H54 (cell line): ENCODE measurements around the gene STK35.

ENCODE experiments used
- DNase-seq: peaks from one replicate; pipeline ENCODE4 v3.0.0; 2011; ENCODE audit warnings: low spot score, mixed read lengths; ENCODE audit not compliant: insufficient read length
- FAIRE-seq: peaks from 3 replicates; lab custom pipeline; 2011; peaks lifted over from hg19 to GRCh38; lab: Jason Lieb, UNC
- POLR2A ChIP-seq: IDR thresholded peaks from 2 replicates; pipeline ENCODE4 v1.6.1; 2011; ENCODE audit warnings: low read depth, mild to moderate bottlenecking, low read length

STK35 gene

DNA sequence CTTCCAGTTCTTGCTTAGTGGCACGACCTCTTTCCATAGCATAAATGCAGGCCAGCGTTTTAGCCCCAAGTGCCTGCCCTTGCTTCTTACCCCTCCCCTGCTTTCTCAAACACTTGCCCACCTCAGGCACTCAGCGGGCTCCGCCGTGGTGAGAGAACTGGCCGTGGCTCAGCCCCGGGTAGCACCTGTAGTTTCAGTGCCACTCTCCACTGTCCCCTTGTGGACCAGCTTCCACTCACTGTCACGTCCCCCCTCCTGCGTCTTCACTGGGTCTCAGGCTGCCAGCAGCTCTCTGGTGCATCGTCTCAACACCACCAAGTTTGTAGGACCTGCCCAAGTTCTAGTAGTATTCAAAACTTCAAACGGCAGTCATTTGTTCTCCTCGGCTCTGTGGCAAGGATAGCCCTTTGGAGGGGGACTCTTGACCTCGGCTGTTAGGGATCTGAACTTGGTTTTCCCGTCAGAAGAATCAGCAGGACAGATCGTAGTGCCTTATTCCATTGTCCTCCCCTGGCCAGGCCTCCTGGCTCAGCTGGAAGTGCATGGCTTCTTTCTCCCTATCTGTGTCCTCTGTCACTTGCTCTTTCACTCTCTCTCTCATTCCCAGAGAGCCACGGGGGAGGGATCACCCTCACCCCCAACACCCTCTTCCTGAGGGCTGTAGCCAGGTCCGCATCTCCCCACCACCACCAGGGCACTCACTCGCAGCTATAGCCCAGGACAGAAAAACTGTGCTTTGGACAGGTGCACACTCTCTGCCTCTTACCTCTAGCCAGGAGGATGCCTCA is 44.6 kb downstream of the STK35 start:
- DNase-seq (no peak), FAIRE-seq (no peak)
- no peak for TF ChIP-seq POLR2A

DNA sequence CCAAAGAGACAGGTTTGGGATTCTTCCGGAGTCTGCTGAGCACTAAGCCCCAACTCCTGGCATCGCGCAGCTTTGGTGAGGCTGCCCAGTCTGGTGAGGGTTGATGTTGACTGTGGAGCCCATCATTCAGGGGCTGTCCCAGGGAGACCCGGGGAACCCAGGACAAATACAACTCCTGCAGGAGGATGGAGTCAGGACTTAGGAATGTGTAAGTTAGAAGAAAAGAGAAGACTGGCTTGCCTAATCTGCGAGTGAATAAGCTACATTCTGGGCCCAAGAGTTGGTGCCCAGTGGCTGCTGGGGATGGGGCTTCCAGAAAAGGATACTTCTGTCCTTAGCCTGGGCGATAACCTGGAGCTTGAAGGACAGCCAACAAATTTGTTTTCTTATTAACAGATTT is 47.9 kb downstream of the STK35 start:
- DNase-seq (peak; percentile 36), FAIRE-seq (no peak)
- no peak for TF ChIP-seq POLR2A

GRCh38 chr20:2150660-2151059 is 49.0 kb downstream of the STK35 start:
- FAIRE-seq = no peak
- DNase-seq = no peak
- TF ChIP-seq POLR2A = no peak

DNA sequence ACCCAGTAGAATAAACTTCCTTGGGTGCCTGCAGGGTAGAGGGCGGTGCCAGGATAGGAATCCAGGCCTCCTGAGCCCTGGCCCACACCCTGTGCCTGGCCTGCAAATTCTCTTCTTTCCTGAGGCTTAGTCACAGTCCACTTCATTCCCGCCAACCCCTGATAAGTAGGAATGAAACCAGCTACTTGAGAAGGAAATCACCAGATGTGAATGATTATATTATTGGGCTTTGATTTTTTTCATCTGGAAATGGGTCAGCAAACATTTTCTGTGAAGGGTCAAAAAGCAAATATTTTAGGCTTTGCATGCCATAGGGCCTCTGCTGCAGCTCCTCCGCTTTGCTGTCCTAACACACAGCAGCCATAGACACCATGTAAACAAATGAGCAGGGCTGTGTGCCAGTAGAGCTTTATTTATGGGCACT is 50.2 kb downstream of the STK35 start:
- peak; percentile 68 for FAIRE-seq
- TF ChIP-seq POLR2A = no peak
- DNase-seq = peak; percentile 73

DNA sequence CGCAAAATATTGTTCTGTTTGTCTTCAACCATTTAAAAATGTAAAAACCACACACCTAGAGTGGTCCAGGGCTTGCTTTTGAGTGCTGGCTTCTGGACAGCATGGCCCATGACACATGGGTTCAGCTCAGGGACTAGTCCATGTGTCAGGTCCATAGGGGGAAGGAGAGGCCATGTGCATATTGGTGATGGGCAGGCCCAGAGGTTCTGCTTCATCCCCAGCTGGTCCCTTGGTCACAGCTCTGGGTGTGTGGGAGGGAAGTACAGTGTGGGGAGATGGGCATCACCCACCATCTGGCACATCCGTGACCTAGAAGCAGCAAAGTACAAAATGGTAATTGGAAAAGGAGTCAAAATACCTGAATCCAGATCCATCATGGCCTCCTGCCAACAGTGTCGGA is 50.7 kb downstream of the STK35 start:
- DNase-seq = no peak
- no peak for TF ChIP-seq POLR2A
- no peak for FAIRE-seq

- FAIRE-seq = no peak
- TF ChIP-seq POLR2A = no peak
- no peak for DNase-seq
Measured at GRCh38 chr20:2153326-2153725, 51.7 kb downstream of the STK35 start.

- TF ChIP-seq POLR2A = no peak
- DNase-seq (no peak), FAIRE-seq (no peak)
Measured at GRCh38 chr20:2156224-2156623, 54.6 kb downstream of the STK35 start.

DNA sequence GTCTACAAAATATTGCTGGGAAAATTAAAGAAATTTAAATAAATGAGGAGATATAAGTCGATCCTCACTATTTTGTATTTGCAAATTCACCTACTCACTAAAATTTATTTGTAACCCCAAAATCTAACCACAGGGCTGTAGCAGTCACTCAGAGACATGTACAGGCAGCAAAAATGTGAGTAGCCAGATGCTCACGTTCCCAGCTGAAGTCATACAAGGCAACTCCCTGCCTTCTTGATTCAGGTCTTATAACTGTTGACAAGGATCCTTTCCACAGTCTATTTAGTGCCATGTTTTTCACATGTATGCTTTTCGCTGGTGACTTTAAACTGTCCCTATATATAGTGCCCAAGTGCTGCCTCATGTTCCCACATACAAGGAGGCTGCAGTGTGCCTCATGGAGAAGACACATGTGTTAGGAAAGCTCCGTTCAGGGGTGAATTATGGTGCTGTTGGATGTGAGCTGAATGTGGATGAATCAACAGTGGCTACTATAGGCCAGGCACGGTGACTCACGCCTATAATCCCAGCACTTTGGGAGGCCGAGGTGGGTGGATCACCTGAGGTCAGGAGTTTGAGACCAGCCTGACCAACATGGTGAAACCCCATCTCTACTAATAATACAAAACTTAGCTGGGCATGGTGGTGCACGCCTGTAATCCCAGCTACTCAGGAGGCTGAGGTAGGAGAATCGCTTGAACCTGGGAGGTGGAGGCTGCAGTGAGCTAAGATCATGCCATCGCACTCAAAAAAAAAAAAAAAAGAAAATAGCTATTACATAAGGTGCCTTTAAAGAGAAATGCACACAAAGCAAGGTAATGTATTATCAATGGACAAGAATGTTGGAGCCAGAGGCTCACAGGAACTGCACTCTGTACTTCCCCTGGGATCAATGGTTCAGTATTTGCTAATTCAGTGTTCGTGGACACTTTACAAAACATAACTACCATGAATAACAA is 55.3 kb downstream of the STK35 start:
- FAIRE-seq (no peak), DNase-seq (no peak)
- TF ChIP-seq POLR2A = no peak

- FAIRE-seq (no peak), DNase-seq (no peak)
- TF ChIP-seq POLR2A = no peak
Measured at GRCh38 chr20:2162125-2162822, 60.6 kb downstream of the STK35 start.

GRCh38 chr20:2162823-2163166 is 61.2 kb downstream of the STK35 start:
- no peak for TF ChIP-seq POLR2A
- no peak for FAIRE-seq
- DNase-seq = no peak

GRCh38 chr20:2163312-2163711 is 61.7 kb downstream of the STK35 start:
- FAIRE-seq = no peak
- DNase-seq = no peak
- no peak for TF ChIP-seq POLR2A

- no peak for FAIRE-seq
- DNase-seq = no peak
- no peak for TF ChIP-seq POLR2A
Measured at GRCh38 chr20:2163757-2164156, 62.1 kb downstream of the STK35 start.

DNA sequence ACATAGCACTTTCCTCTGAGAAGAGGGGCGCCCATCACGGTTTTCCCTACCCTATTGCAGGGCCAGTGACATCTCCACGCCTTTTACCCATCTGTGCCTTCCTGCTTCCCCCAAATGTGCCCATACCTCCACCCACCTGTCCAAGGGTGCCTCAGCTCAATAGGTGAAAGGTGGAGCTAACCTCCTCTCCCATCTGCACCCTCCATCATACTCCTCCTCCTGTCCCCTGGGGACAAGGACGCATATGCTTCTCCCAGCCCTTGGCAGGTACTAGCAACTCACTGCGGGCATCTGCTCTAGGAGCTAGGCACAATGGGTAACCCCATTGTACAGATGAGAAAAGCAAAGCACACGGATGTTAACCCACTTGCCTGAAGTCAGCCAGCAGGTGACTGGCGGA is 62.8 kb downstream of the STK35 start:
- DNase-seq (no peak), FAIRE-seq (no peak)
- TF ChIP-seq POLR2A = no peak

DNA sequence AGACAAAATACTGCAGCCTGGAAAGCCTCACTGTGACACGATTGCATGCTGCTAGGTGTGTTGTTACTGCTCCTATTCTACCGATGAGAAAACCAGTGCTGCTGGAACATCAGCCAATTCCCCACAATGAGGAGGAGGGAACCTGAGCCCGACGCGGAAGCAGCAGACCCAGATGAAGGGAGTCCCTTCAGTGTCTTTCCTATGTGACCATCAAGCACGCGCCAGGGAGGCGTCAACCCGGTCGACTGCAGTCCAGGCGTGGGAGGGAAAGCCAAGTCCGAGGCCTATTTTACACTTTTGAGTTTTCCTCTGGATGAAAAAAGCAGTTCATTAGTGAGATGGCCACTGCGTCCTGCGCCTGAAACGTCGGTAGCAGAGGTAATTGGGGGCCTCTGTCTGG is 63.3 kb downstream of the STK35 start:
- DNase-seq = no peak
- TF ChIP-seq POLR2A = no peak

More for the DNA sequence above, 63.3 kb downstream of the STK35 start:
- no peak for FAIRE-seq
